BJ (cell line): ENCODE measurements around the gene VMO1. TPM values are rescaled to one million over a fixed set of nuclear protein-coding genes. Genes with fewer than 3 reads are reported as not detected.

Source experiments
- CTCF ChIA-PET: fragments of 350-600 bp; formaldehyde crosslinking; extraction: SDS; loops from one replicate; lab custom pipeline; 2021; ENCODE audit warnings: antibody characterized with exemption, inconsistent platforms; lab: Yijun Ruan, JAX
- POLR2A ChIA-PET: fragments of 300-600 bp; sonication (Branson Sonifier 250); formaldehyde crosslinking; extraction: SDS; loops from one replicate; lab custom pipeline; 2021; ENCODE audit warnings: antibody characterized with exemption; lab: Charles Lee
- DNase-seq: peaks from one replicate; pipeline ENCODE4 v3.0.0-alpha.2; 2011; ENCODE audit warnings: low read depth
- H3K27me3 ChIP-seq: 2 replicates; pipeline ENCODE4 v1.6.0; 2011; ENCODE audit warnings: low read length; ENCODE audit not compliant: control insufficient read depth, insufficient read depth
- H3K36me3 ChIP-seq: 2 replicates; pipeline ENCODE4 v1.5.1; 2011; ENCODE audit warnings: low read length; ENCODE audit not compliant: control insufficient read depth, insufficient read depth
- H3K4me3 ChIP-seq: 2 replicates; pipeline ENCODE4 v1.5.1; 2011; ENCODE audit warnings: low read depth, mild to moderate bottlenecking, control low read depth, low read length
- CTCF ChIP-seq: IDR thresholded peaks from 2 replicates; pipeline ENCODE4 v1.5.1; 2011; ENCODE audit warnings: low read depth, mild to moderate bottlenecking, control low read depth, inconsistent platforms, low read length, moderate library complexity; ENCODE audit not compliant: insufficient read depth
- polyA plus RNA-seq: library from polyadenylated mRNA; depleted of rRNA; stranded (reverse); fragments of >200 nt; gene quantifications from 2 replicates; pipeline ENCODE4 v1.2.3, GENCODE V29; 2011

The VMO1 gene
- polyA plus RNA-seq, 1 experiment = 0.92 TPM

DNA sequence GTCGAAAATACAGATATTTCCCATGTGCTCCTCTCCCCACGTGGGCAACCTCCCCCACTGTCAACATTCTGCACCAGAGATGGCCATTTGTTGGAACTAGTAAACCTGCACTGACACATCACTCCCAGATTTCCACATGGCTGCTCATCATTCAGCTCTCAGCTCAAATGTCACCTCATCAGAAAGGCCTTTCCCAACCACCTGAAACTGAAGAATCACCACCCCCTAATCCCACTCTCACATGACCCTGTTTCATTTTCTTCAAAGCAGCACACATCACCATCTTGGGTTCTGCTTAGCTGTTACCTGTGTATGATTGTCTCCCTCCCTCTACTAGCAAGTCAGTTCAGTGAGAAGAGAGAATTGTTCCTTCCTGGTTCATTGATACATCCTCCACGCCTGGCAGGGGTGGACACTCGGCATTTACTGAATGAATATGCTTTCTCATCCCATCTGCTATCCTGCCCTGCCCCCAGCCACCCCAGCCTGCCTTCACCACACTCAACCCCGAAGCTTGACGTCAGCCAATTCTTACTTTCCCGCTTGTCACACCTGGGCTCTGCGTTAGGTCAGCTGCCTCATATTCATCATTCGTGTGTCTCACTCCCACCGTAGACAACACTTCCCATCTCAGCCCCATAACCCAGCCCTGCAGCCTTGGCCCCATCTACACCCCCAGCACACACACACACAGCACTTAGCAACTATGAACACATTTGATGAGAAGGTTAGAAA, 14.5 kb upstream of the VMO1 start:
- peaks cover 11% of the 10 kb centered on the region for H3K36me3 ChIP-seq
- H3K4me3 ChIP-seq = no peak overlapping the region
- TF ChIP-seq CTCF = no peak
- no peaks in the 10 kb centered on the region for H3K27me3 ChIP-seq
- DNase-seq = no peak
- POLR2A ChIA-PET = no interaction called here
- CTCF ChIA-PET = interaction anchor here (2.1 kb wide), 1 partner anchor 11 kb away, joined by 9 read pairs; the partner anchor contains the start of gene GLTPD2

- CTCF ChIA-PET = interaction anchor here (0.6 to 1.4 kb wide), 4 partner anchors 27 to 113 kb away, joined by 3 read pairs; no protein-coding TSS in a partner anchor
- Histone ChIP-seq H3K27me3 (no peaks in the 10 kb centered on the region), H3K4me3 (peak overlapping the region; percentile 95), H3K36me3 (peaks cover 11% of the 10 kb centered on the region)
- POLR2A ChIA-PET = interaction anchor here (0.7 kb wide), 1 partner anchor 61 kb away, joined by 5 read pairs; no protein-coding TSS in a partner anchor
- no peak for TF ChIP-seq CTCF
- no peak for DNase-seq
These were observed 10.4 kb upstream of the VMO1 start for GRCh38 chr17:4796552-4796920.

- Histone ChIP-seq H3K36me3 (peaks cover 11% of the 10 kb centered on the region), H3K4me3 (no peak overlapping the region), H3K27me3 (no peaks in the 10 kb centered on the region)
- no peak for DNase-seq
- ChIA-PET POLR2A (no interaction called here), CTCF (no interaction called here)
- TF ChIP-seq CTCF = no peak
These were observed 9.0 kb upstream of the VMO1 start for GRCh38 chr17:4795168-4795567.

DNA sequence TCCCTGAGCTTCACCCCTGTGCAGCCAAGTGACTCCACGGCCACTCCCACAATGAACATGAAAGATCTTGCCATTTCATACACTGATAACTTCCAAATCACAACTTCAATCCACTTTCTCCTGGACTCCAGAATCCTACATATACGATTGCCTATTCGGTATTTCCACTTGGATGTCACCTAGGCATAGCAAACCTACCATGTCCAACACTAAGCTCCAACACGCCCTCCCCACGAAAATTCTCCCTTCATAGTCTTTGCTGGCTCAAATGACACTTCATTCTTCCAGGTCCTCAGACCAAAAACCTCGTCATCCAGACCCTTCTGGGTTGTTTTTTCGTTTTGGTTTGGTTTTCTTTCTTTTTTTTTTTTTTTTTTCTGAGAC, 4.5 kb upstream of the VMO1 start:
- no peak for DNase-seq
- peak overlapping the region; percentile 69 for H3K4me3 ChIP-seq
- H3K36me3 ChIP-seq = no peaks in the 10 kb centered on the region
- H3K27me3 ChIP-seq = peaks cover under 1% of the 10 kb centered on the region; the same call in 1 of the 2 replicates
- POLR2A ChIA-PET = no interaction called here
- CTCF ChIA-PET = interaction anchor here (0.7 to 7.9 kb wide), 27 partner anchors 8 to 118 kb away, joined by 3 to 112 read pairs (median 7); partner anchors contain the start of genes ARRB2, C17orf107, CHRNE and PLD2
- TF ChIP-seq CTCF = no peak

DNA sequence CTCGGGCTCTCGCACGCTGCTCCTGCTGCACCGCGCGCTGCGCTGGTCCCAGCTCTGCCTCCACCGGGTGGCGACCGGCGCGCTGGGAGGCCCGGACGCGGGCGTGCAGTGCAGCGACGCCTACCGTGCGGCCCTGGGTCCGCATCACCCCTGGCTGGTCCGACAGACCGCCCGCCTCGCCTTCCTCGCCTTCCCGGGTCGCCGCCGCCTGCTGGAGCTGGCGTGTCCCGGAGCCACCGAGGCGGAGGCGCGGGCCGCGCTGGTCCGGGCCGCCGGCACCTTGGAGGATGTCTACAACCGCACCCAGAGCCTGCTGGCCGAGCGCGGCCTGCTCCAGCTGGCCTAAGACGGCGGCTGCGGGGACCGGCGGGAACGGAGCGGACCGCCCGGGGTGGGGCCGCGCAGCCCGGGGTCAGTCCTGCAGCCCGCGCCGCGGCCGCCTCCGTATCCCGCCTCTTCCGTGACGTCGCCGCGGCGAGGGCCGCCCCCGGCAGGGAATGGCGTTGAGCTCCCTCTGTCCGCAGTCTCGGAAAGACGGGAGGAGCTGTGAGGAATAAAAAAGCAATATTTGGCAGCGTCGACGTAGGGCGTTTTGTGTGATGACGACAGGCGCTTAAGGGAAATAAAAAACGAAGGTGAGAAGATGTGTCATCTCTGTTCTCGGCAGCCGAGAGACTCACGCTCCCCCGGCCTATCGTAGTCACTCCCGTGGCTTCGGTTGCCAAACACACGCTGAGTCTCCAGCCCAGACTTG, 4.0 kb upstream of the VMO1 start:
- CTCF ChIA-PET = interaction anchor here (0.6 to 7.9 kb wide), 31 partner anchors 8 to 122 kb away, joined by 3 to 112 read pairs (median 7); partner anchors contain the start of genes ARRB2, C17orf107, CHRNE and PLD2
- DNase-seq = peak; percentile 36
- peaks cover 6% of the 10 kb centered on the region for H3K27me3 ChIP-seq
- H3K4me3 ChIP-seq = peak overlapping the region; percentile 69
- no peaks in the 10 kb centered on the region for H3K36me3 ChIP-seq
- TF ChIP-seq CTCF = peak; percentile 62
- POLR2A ChIA-PET = interaction anchor here (0.7 kb wide), 1 partner anchor 16 kb away, joined by 5 read pairs; the partner anchor contains the start of gene PLD2
